Measurements from ENCODE around the gene PDK2. TPM values are rescaled to one million over a fixed set of nuclear protein-coding genes. Genes with fewer than 3 reads are reported as not detected.

The PDK2 gene
- total RNA-seq, 1 donor from 2014 or later, result 250 TPM

- no peak for DNase-seq
- intact Hi-C loops (cut with DNase I), result no loop called here
- ATAC-seq (ENCODE audit: poor library complexity), result no peak
Observed at GRCh38 chr17:50072925-50073324, 22.2 kb upstream of the PDK2 start.

GRCh38 chr17:50074227-50074626, 20.9 kb upstream of the PDK2 start:
- DNase-seq, result no peak

GRCh38 chr17:50075446-50076032, 19.6 kb upstream of the PDK2 start:
- intact Hi-C loops (cut with DNase I), result no loop called here
- DNase-seq, result peak; percentile 28
- no peak for ATAC-seq (ENCODE audit: poor library complexity)

More at GRCh38 chr17:50074227-50074626, 20.9 kb upstream of the PDK2 start:
- intact Hi-C loops (cut with DNase I), result no loop called here
- ATAC-seq (ENCODE audit: poor library complexity), result no peak

GRCh38 chr17:50076221-50076590, 18.9 kb upstream of the PDK2 start:
- ATAC-seq (ENCODE audit: poor library complexity), result no peak
- intact Hi-C loops (cut with DNase I), result no loop called here
- DNase-seq, result peak; percentile 20

- intact Hi-C loops (cut with DNase I), result no loop called here
- ATAC-seq (ENCODE audit: poor library complexity), result no peak
- no peak for DNase-seq
Observed at GRCh38 chr17:50076591-50077235, 18.4 kb upstream of the PDK2 start.

- DNase-seq, result no peak
- intact Hi-C loops (cut with DNase I), result no loop called here
- no peak for ATAC-seq (ENCODE audit: poor library complexity)
Observed at GRCh38 chr17:50078430-50078829, 16.7 kb upstream of the PDK2 start.

- DNase-seq (peak; percentile 39), ATAC-seq (ENCODE audit: poor library complexity) (peak; percentile 13)
- intact Hi-C loops (cut with DNase I), result no loop called here
Observed at GRCh38 chr17:50079334-50080095, 15.6 kb upstream of the PDK2 start.

- intact Hi-C loops (cut with DNase I), result no loop called here
- DNase-seq (no peak), ATAC-seq (ENCODE audit: poor library complexity) (peak; percentile 8)
Observed at GRCh38 chr17:50080096-50080480, 15.1 kb upstream of the PDK2 start.

- DNase-seq (peak; percentile 72), ATAC-seq (ENCODE audit: poor library complexity) (peak; percentile 87)
- intact Hi-C loops (cut with DNase I), result no loop called here
Observed at GRCh38 chr17:50080827-50081226, 14.3 kb upstream of the PDK2 start.

- ATAC-seq (ENCODE audit: poor library complexity), result no peak
- DNase-seq, result no peak
- intact Hi-C loops (cut with DNase I), result no loop called here
Observed at GRCh38 chr17:50081757-50082156, 13.4 kb upstream of the PDK2 start.

- peak; percentile 80 for DNase-seq
- peak; percentile 90 for ATAC-seq (ENCODE audit: poor library complexity)
- intact Hi-C loops (cut with DNase I), result loop anchor here (2.0 kb wide), 1 partner anchor 61 kb away; no protein-coding TSS in a partner anchor
Observed at GRCh38 chr17:50087246-50087911, 7.8 kb upstream of the PDK2 start.

- ATAC-seq (ENCODE audit: poor library complexity) (peak; percentile 8), DNase-seq (peak; percentile 30)
- intact Hi-C loops (cut with DNase I), result loop anchor here (2.0 kb wide), 1 partner anchor 61 kb away; no protein-coding TSS in a partner anchor
Observed at GRCh38 chr17:50087912-50088405, 7.2 kb upstream of the PDK2 start.

- intact Hi-C loops (cut with DNase I), result no loop called here
- no peak for ATAC-seq (ENCODE audit: poor library complexity)
- peak; percentile 24 for DNase-seq
Observed at GRCh38 chr17:50088952-50089825, 6.0 kb upstream of the PDK2 start.

- ATAC-seq (ENCODE audit: poor library complexity) (no peak), DNase-seq (peak; percentile 19)
- intact Hi-C loops (cut with DNase I), result no loop called here
Observed at GRCh38 chr17:50090071-50090470, 5.1 kb upstream of the PDK2 start.

GRCh38 chr17:50090971-50091917, 3.9 kb upstream of the PDK2 start:
- DNase-seq, result peak; percentile 29
- intact Hi-C loops (cut with DNase I), result no loop called here
- ATAC-seq (ENCODE audit: poor library complexity), result no peak

- intact Hi-C loops (cut with DNase I), result no loop called here
- ATAC-seq (ENCODE audit: poor library complexity) (no peak), DNase-seq (no peak)
Observed at GRCh38 chr17:50091918-50092285, 3.2 kb upstream of the PDK2 start.

GRCh38 chr17:50093246-50093645, 1.9 kb upstream of the PDK2 start:
- intact Hi-C loops (cut with DNase I), result no loop called here
- DNase-seq (no peak), ATAC-seq (ENCODE audit: poor library complexity) (no peak)
